DND-41 (cell line): ENCODE measurements around the gene PLRG1.

Experiments
- CTCF ChIP-seq: IDR thresholded peaks from 2 replicates; pipeline ENCODE4 v1.5.1; 2012; ENCODE audit warnings: borderline replicate concordance, low read length, moderate library complexity, mild to moderate bottlenecking; ENCODE audit not compliant: poor library complexity, severe bottlenecking; ENCODE audit errors: extremely low read depth
- EZH2 ChIP-seq: IDR thresholded peaks from 3 replicates; pipeline ENCODE4 v1.6.1; 2012; ENCODE audit warnings: borderline replicate concordance, low read depth, mild to moderate bottlenecking, moderate library complexity, low read length, inconsistent platforms; ENCODE audit not compliant: severe bottlenecking

DNA sequence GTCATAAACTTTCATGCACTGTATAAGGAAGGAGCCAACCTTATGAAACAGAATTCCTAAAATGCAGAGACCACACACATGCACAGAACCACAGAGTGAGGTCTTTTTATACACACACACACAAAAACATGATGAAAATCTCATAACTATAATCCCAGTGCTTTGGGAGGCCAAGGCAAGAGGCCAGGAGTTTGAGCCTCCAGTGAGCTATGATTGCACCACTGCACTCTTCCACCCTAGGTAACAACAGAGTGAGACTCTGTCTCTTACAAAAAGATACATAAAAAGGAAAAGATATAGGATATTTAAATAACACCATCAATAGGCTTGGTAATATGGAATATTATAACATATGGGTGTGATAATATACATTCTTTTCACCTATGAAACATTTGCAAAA lies 29.7 kb upstream of the PLRG1 start:
- TF ChIP-seq CTCF (no peak), EZH2 (no peak)
